SU-DHL-6 (cell line): ENCODE measurements around the gene ISX.

Experiments used
- EZH2phosphoT487 ChIP-seq: fragments of 200-600 bp; sonication (generic), shearing (Covaris generic); conservative IDR thresholded peaks from 2 replicates; pipeline ENCODE4 v1.6.1; 2018; ENCODE audit warnings: mild to moderate bottlenecking, antibody characterized with exemption, low read length, moderate library complexity, mixed read lengths
- TF ChIP-seq, protein P1 (sequence below): fragments of 200-600 bp; sonication (generic); IDR thresholded peaks from one replicate; pipeline ENCODE4 v1.5.1; 2017; ENCODE audit warnings: antibody characterized with exemption, mild to moderate bottlenecking, low read length, moderate library complexity; ENCODE audit not compliant: insufficient read depth, poor library complexity, severe bottlenecking

GRCh38 chr22:35065796-35066218 is at the start of gene ISX:
- TF ChIP-seq, protein P1, sequence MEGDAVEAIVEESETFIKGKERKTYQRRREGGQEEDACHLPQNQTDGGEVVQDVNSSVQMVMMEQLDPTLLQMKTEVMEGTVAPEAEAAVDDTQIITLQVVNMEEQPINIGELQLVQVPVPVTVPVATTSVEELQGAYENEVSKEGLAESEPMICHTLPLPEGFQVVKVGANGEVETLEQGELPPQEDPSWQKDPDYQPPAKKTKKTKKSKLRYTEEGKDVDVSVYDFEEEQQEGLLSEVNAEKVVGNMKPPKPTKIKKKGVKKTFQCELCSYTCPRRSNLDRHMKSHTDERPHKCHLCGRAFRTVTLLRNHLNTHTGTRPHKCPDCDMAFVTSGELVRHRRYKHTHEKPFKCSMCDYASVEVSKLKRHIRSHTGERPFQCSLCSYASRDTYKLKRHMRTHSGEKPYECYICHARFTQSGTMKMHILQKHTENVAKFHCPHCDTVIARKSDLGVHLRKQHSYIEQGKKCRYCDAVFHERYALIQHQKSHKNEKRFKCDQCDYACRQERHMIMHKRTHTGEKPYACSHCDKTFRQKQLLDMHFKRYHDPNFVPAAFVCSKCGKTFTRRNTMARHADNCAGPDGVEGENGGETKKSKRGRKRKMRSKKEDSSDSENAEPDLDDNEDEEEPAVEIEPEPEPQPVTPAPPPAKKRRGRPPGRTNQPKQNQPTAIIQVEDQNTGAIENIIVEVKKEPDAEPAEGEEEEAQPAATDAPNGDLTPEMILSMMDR: no peak
- no peak for TF ChIP-seq EZH2phosphoT487
